ENCODE measurements around the gene UNC119B.

UNC119B gene

DNA sequence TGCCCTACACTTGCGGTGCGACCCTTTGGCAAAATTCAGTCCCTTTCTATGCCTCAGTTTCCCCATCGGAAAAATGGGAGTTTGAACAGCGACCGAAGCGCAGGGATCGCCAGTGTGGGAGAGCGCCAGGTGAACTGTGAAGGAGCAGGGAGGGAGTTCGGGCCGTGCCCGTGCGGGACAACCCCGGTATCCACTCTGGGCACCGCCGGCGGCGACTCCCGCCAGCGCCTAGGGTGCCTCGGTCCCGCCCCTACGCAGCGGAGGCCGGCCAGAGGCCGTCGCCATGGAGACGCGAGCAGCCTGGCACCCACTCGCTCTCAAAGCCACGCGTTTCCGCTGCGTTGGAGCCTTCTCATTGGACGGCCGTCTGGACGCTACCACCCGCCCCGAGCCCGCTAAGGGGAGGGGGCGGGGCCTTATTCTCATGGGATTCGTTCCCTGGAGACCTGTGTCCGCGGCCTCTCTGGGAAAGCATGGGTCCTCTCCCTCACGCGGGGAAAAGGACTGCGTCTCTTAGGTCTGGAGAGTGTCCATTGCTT lies 24.0 kb upstream of the UNC119B start (continued):
- TF ChIP-seq, protein P1, sequence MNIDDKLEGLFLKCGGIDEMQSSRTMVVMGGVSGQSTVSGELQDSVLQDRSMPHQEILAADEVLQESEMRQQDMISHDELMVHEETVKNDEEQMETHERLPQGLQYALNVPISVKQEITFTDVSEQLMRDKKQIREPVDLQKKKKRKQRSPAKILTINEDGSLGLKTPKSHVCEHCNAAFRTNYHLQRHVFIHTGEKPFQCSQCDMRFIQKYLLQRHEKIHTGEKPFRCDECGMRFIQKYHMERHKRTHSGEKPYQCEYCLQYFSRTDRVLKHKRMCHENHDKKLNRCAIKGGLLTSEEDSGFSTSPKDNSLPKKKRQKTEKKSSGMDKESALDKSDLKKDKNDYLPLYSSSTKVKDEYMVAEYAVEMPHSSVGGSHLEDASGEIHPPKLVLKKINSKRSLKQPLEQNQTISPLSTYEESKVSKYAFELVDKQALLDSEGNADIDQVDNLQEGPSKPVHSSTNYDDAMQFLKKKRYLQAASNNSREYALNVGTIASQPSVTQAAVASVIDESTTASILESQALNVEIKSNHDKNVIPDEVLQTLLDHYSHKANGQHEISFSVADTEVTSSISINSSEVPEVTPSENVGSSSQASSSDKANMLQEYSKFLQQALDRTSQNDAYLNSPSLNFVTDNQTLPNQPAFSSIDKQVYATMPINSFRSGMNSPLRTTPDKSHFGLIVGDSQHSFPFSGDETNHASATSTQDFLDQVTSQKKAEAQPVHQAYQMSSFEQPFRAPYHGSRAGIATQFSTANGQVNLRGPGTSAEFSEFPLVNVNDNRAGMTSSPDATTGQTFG (tag by site-specific recombination; IDR thresholded peaks at IDR 0.05; ENCODE audit: borderline replicate concordance), result no peak
- TF ChIP-seq ZNF837 (tag by site-specific recombination; IDR thresholded peaks at IDR 0.05), result no peak
- no peak for TF ChIP-seq ZFP69B (tag by site-specific recombination; IDR thresholded peaks at IDR 0.05)
- TF ChIP-seq ZNF146 (tag by site-specific recombination; IDR thresholded peaks at IDR 0.05), result no peak
- no peak for TF ChIP-seq ZNF302 (tag by site-specific recombination; IDR thresholded peaks at IDR 0.05; ENCODE audit: low read depth)
- TF ChIP-seq ZSCAN16 (tag by site-specific recombination; IDR thresholded peaks at IDR 0.05), result no peak
- no peak for TF ChIP-seq ZNF19 (tag by site-specific recombination; IDR thresholded peaks at IDR 0.05; ENCODE audit: low read depth)
- TF ChIP-seq ZNF416 (tag by site-specific recombination; IDR thresholded peaks at IDR 0.05), result no peak
- peak; percentile 91 for TF ChIP-seq HIC1 (tag by site-specific recombination; IDR thresholded peaks at IDR 0.05)
- TF ChIP-seq ZNF660 (tag by site-specific recombination; IDR thresholded peaks at IDR 0.05), result no peak
- no peak for TF ChIP-seq ZNF274 (IDR thresholded peaks at IDR 0.05; ENCODE audit: low read length)
- no peak for TF ChIP-seq ZNF274 (tag by site-specific recombination; IDR thresholded peaks at IDR 0.05; ENCODE audit: borderline replicate concordance)
- TF ChIP-seq ZNF157 (tag by site-specific recombination; IDR thresholded peaks at IDR 0.05), result no peak
- TF ChIP-seq ZNF510 (tag by site-specific recombination; IDR thresholded peaks at IDR 0.05; ENCODE audit: insufficient replicate concordance), result no peak
- TF ChIP-seq ZNF791 (tag by site-specific recombination; IDR thresholded peaks at IDR 0.05), result no peak
- TF ChIP-seq BCL11B (tag by site-specific recombination; IDR thresholded peaks at IDR 0.05; ENCODE audit: low read depth), result no peak
- TF ChIP-seq ZIC2 (tag by site-specific recombination; IDR thresholded peaks at IDR 0.05), result peak; percentile 69
- TF ChIP-seq ZNF324 (tag by site-specific recombination; IDR thresholded peaks at IDR 0.05), result no peak
- TF ChIP-seq ZNF10 (tag by site-specific recombination; IDR thresholded peaks at IDR 0.05), result no peak
- TF ChIP-seq ZBTB10 (tag by site-specific recombination; IDR thresholded peaks at IDR 0.05), result no peak
- no peak for TF ChIP-seq ZNF658 (tag by site-specific recombination; IDR thresholded peaks at IDR 0.05)
- TF ChIP-seq, protein P2, sequence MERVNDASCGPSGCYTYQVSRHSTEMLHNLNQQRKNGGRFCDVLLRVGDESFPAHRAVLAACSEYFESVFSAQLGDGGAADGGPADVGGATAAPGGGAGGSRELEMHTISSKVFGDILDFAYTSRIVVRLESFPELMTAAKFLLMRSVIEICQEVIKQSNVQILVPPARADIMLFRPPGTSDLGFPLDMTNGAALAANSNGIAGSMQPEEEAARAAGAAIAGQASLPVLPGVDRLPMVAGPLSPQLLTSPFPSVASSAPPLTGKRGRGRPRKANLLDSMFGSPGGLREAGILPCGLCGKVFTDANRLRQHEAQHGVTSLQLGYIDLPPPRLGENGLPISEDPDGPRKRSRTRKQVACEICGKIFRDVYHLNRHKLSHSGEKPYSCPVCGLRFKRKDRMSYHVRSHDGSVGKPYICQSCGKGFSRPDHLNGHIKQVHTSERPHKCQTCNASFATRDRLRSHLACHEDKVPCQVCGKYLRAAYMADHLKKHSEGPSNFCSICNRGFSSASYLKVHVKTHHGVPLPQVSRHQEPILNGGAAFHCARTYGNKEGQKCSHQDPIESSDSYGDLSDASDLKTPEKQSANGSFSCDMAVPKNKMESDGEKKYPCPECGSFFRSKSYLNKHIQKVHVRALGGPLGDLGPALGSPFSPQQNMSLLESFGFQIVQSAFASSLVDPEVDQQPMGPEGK (tag by site-specific recombination; IDR thresholded peaks at IDR 0.05), result no peak; the same call in 1 of the 2 replicates
- no peak for TF ChIP-seq ZSCAN4 (tag by site-specific recombination; IDR thresholded peaks at IDR 0.05)
- TF ChIP-seq ZNF18 (tag by site-specific recombination; IDR thresholded peaks at IDR 0.05), result no peak
- no peak for TF ChIP-seq ZNF266 (tag by site-specific recombination; IDR thresholded peaks at IDR 0.05; ENCODE audit: low read depth)
- 0 out of 2 replicates have a peak, but pooled peaks have one; percentile 13 for TF ChIP-seq IKZF3 (tag by site-specific recombination; IDR thresholded peaks at IDR 0.05)
- TF ChIP-seq ZXDB (tag by site-specific recombination; IDR thresholded peaks at IDR 0.05), result no peak; the same call in 1 of the 2 replicates
- no peak for TF ChIP-seq ZNF23 (tag by site-specific recombination; IDR thresholded peaks at IDR 0.05; ENCODE audit: borderline replicate concordance)
- TF ChIP-seq ZNF24 (tag by site-specific recombination; IDR thresholded peaks at IDR 0.05), result no peak
- no peak for TF ChIP-seq ZFP3 (tag by site-specific recombination; IDR thresholded peaks at IDR 0.05; ENCODE audit: low read depth)

Measured in HEK293 (cell line).